GM12872 (cell line): Measurements from ENCODE around the gene TRIM43B.

Experiments
- CTCF ChIP-seq: IDR thresholded peaks from 3 replicates; pipeline ENCODE4 v1.5.1; 2011; ENCODE audit warnings: low read depth, mild to moderate bottlenecking, low read length, moderate library complexity; ENCODE audit not compliant: insufficient read depth

TRIM43B gene

GRCh38 chr2:95509408-95509807 is 24.9 kb upstream of the TRIM43B start:
- no peak for TF ChIP-seq CTCF

GRCh38 chr2:95505222-95505621 is 20.7 kb upstream of the TRIM43B start:
- no peak for TF ChIP-seq CTCF

- TF ChIP-seq CTCF = no peak
These were observed 16.3 kb upstream of the TRIM43B start for GRCh38 chr2:95500854-95501253.
